H1 (cell line): Measurements from ENCODE around the gene SAMD7. TPM values are rescaled to one million over a fixed set of nuclear protein-coding genes. Genes with fewer than 3 reads are reported as not detected.

ENCODE experiments used
- KDM5A ChIP-seq: fragments of 200-600 bp; IDR thresholded peaks from 2 replicates; pipeline ENCODE4 v1.7.1; 2012; ENCODE audit warnings: mild to moderate bottlenecking, low read length, inconsistent platforms, mixed read lengths
- polyA plus RNA-seq, 7 experiments: library from polyadenylated mRNA; depleted of rRNA in 3 of 7; stranded (reverse) in 5 of 7; unstranded in 2 of 7; fragments of >200 nt in 5 of 7; fragments of 200-250 nt in 2 of 7; gene quantifications; 1 replicate in 5 of 7; 2 replicates in 1 of 7; 4 replicates in 1 of 7; pipeline versions ENCODE4 v1.2.1 to v1.2.3, GENCODE V29; 2011 to 2013; ENCODE audit warnings: missing spikeins in 2 of 7, mixed read lengths in 2 of 7
- total RNA-seq: library from RNA; stranded (reverse); fragmentation: NEBNext Ultra II Directional; extraction: Animal tissue kit (Norgen Biotek cat#: 25700); gene quantifications from 2 replicates; pipeline ENCODE4 v1.2.1, GENCODE V29; 2021

The SAMD7 gene
- total and polyA plus RNA-seq, 2 of the 8 experiments (the other 6 are each of a cell fraction or from before 2014, with no cell fraction given): not detected

DNA sequence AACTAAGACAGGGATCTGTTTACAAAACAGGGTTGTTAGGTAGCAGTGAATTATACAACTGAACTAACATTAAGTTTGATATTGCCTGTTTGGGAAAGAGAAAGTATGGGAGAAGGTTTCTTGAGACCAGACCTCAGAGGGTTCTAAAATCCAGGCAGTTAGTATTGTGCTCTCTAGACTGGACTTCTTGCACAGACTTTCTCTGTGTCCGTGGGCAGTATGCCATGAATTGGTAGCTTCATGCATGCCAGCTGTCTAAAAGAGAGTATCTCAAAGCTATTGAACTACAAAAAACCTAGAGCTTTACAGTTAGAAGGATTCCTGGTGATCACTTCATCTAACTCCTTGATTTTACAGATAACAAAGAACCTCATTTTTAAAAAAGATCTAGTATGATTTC lies 12.5 kb downstream of the SAMD7 start (continued):
- no peak for TF ChIP-seq KDM5A
